ENCODE results near the gene NEMP2. TPM values are rescaled to one million over a fixed set of nuclear protein-coding genes. Genes with fewer than 3 reads are reported as not detected.

Gene NEMP2
- total RNA-seq, 2 experiments from 2014 or later = 11.6 to 12.2 TPM

DNA sequence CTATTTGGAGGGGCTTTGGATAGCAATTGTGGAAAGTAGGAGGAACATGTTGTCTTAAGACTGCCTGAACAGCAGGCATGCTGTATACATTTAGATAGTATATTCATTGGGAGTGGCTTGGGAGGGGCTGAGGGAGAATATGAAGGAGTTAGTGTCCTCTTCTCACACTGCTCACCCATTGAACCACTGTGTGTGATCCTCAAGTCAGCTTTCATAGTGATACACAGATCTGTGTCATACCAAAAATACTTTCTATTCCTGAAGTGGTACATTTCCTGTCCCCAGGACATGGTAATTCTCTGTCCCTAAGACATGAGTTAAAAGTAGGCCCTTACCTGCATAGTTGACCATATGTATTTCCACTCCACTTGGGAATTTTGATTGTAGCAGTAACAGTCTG is 9.6 kb downstream of the NEMP2 start:
- CTCF ChIA-PET = no interaction called here
- peaks cover 66% of the 10 kb centered on the region for H3K4me1 Mint-ChIP-seq (ENCODE audit: low read depth)
- H3K27me3 ChIP-seq (ENCODE audit: control insufficient read depth in 1 of 2, insufficient read depth in 2 of 2, low read length in 2 of 2) = no peaks in the 10 kb centered on the region
- no peak for DNase-seq
- peaks cover 36% of the 10 kb centered on the region for H3K4me1 ChIP-seq (ENCODE audit: insufficient read depth, low read length)
- no peak overlapping the region for H3K4me3 Mint-ChIP-seq
- POLR2A ChIA-PET = no interaction called here
- H3K27me3 Mint-ChIP-seq = no peaks in the 10 kb centered on the region
- intact Hi-C loops (cut with DNase I, micrococcal nuclease) = no loop called here
- H3K27ac Mint-ChIP-seq = no peak overlapping the region
- no peaks in the 10 kb centered on the region for H3K9me3 ChIP-seq (ENCODE audit: control insufficient read depth in 1 of 2, insufficient read depth in 1 of 2, low read length in 2 of 2)
- H3K36me3 Mint-ChIP-seq (ENCODE audit: low read depth) = peaks cover 20% of the 10 kb centered on the region
- ATAC-seq (ENCODE audit: poor library complexity) = no peak
- no peak overlapping the region for H3K4me3 ChIP-seq (ENCODE audit: low read length)
- no peak overlapping the region for H3K27ac ChIP-seq (ENCODE audit: low read depth in 1 of 2, low read length in 2 of 2)
- H3K9me3 Mint-ChIP-seq = no peaks in the 10 kb centered on the region
- TF ChIP-seq, protein P1, sequence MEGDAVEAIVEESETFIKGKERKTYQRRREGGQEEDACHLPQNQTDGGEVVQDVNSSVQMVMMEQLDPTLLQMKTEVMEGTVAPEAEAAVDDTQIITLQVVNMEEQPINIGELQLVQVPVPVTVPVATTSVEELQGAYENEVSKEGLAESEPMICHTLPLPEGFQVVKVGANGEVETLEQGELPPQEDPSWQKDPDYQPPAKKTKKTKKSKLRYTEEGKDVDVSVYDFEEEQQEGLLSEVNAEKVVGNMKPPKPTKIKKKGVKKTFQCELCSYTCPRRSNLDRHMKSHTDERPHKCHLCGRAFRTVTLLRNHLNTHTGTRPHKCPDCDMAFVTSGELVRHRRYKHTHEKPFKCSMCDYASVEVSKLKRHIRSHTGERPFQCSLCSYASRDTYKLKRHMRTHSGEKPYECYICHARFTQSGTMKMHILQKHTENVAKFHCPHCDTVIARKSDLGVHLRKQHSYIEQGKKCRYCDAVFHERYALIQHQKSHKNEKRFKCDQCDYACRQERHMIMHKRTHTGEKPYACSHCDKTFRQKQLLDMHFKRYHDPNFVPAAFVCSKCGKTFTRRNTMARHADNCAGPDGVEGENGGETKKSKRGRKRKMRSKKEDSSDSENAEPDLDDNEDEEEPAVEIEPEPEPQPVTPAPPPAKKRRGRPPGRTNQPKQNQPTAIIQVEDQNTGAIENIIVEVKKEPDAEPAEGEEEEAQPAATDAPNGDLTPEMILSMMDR (IDR thresholded peaks at IDR 0.05) = no peak
- peaks cover 9% of the 10 kb centered on the region for H3K36me3 ChIP-seq (ENCODE audit: insufficient read depth, low read length)

DNA sequence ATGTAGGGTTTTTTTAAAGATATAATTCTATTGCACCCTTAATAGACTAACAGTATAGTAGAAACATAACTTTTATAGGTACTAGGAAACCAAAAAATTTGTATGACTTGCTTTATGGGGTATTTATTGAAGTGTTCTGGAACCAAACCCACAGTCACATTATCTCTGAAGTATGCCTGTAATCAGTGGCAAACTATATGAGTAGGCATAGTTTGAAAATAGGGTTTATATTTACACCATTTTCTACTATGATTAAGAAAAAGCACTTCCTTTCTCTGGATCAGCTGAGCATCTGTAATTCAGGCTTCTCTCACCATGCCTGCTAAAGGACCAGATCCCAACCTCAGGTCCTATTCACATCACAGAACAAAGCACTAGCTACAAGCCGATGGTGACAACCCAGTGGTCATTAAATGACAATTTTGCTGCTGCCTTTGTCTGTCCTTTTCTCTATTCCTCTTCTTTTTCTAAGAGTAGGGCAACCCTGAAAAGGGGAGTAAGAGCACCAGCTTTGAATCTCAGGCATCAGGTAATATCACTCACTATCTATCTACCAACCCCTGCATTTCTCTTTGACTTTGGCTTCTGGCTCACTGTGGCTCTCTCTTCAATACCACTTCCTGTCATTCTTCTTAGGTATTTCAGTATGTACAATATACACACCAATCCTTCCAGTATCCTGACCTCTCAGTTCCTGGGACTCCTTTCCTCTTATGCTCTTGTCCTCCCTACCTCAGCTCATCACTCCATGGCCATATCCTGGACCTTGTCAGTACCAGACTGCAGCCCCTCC is 14.4 kb downstream of the NEMP2 start:
- DNase-seq (peak in 2 of 14 experiments; percentile 23 to 58), ATAC-seq (ENCODE audit: poor library complexity) (peak; percentile 82)
- intact Hi-C loops (cut with DNase I, micrococcal nuclease) = loop anchor here in 1 of 2 experiments (5.0 kb wide), 1 partner anchor 113 kb away; the partner anchor contains the start of gene MFSD6
- H3K9me3 Mint-ChIP-seq = no peaks in the 10 kb centered on the region
- H3K9me3 ChIP-seq (ENCODE audit: control insufficient read depth in 1 of 2, insufficient read depth in 1 of 2, low read length in 2 of 2) = no peaks in the 10 kb centered on the region
- H3K36me3 ChIP-seq (ENCODE audit: insufficient read depth, low read length) = peaks cover 17% of the 10 kb centered on the region
- CTCF ChIA-PET = no interaction called here
- POLR2A ChIA-PET = interaction anchor here (0.8 to 2.3 kb wide), 5 partner anchors 9 to 113 kb away, joined by 3 to 30 read pairs (median 4); partner anchors contain the start of gene NEMP2
- TF ChIP-seq, protein P1 (IDR thresholded peaks at IDR 0.05) = no peak
- H3K4me3 Mint-ChIP-seq = peak overlapping the region; percentile 11
- peak overlapping the region; percentile 37 for H3K27ac Mint-ChIP-seq
- H3K27ac ChIP-seq (ENCODE audit: low read depth in 1 of 2, low read length in 2 of 2) = peak overlapping the region in 1 of 2 donors; percentile 39
- H3K27me3 ChIP-seq (ENCODE audit: control insufficient read depth in 1 of 2, insufficient read depth in 2 of 2, low read length in 2 of 2) = no peaks in the 10 kb centered on the region
- H3K4me3 ChIP-seq (ENCODE audit: low read length) = no peak overlapping the region
- H3K4me1 ChIP-seq (ENCODE audit: insufficient read depth, low read length) = peaks cover 27% of the 10 kb centered on the region
- H3K4me1 Mint-ChIP-seq (ENCODE audit: low read depth) = peaks cover 44% of the 10 kb centered on the region
- no peaks in the 10 kb centered on the region for H3K27me3 Mint-ChIP-seq
- peaks cover 28% of the 10 kb centered on the region for H3K36me3 Mint-ChIP-seq (ENCODE audit: low read depth)

DNA sequence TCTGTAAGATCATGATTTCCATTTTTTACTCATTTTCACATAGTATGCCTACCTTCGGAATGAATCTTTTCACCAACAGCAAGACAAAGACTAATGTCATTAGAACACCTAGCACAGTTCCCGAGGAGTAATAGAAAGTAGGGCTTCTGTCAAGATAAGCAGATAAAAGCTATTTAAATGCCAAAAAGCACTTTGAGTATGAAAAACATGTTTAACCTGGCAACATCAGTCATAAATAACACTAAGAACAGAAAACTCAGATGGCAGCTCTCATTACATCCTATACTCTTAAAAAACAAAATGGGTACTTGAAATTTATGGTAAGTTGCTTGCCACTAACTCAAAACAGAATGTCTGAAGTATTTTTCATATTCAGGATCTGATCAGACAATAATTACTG is 17.1 kb downstream of the NEMP2 start:
- ATAC-seq (ENCODE audit: poor library complexity) (no peak), DNase-seq (no peak)
- ChIA-PET CTCF (interaction anchor here (0.6 to 0.7 kb wide), 2 partner anchors 74 to 104 kb away, joined by 3 to 4 read pairs; no protein-coding TSS in a partner anchor), POLR2A (interaction anchor here (0.6 to 3.5 kb wide), 4 partner anchors 16 to 142 kb away, joined by 3 to 49 read pairs (median 13); partner anchors contain the start of genes MFSD6 and NEMP2)
- Histone ChIP-seq H3K4me1 (ENCODE audit: insufficient read depth, low read length) (peaks cover 27% of the 10 kb centered on the region), H3K36me3 (ENCODE audit: insufficient read depth, low read length) (peaks cover 11% of the 10 kb centered on the region), H3K27ac (ENCODE audit: low read depth in 1 of 2, low read length in 2 of 2) (no peak overlapping the region), H3K4me3 (ENCODE audit: low read length) (no peak overlapping the region), H3K9me3 (ENCODE audit: control insufficient read depth in 1 of 2, insufficient read depth in 1 of 2, low read length in 2 of 2) (no peaks in the 10 kb centered on the region), H3K27me3 (ENCODE audit: control insufficient read depth in 1 of 2, insufficient read depth in 2 of 2, low read length in 2 of 2) (no peaks in the 10 kb centered on the region)
- Mint-ChIP-seq H3K4me1 (ENCODE audit: low read depth) (peaks cover 47% of the 10 kb centered on the region), H3K27me3 (no peaks in the 10 kb centered on the region), H3K27ac (no peak overlapping the region), H3K4me3 (no peak overlapping the region), H3K9me3 (no peaks in the 10 kb centered on the region), H3K36me3 (ENCODE audit: low read depth) (peaks cover 34% of the 10 kb centered on the region)
- TF ChIP-seq, protein P1 (IDR thresholded peaks at IDR 0.05) = no peak
- intact Hi-C loops (cut with DNase I, micrococcal nuclease) = loop anchor here in 1 of 2 experiments (5.0 kb wide), 1 partner anchor 110 kb away; the partner anchor contains the start of gene MFSD6
